IMR-90 (cell line): ENCODE measurements around the gene PAM16. TPM values are rescaled to one million over a fixed set of nuclear protein-coding genes. Genes with fewer than 3 reads are reported as not detected.

ENCODE experiments used
- ATAC-seq: fragments of 200-7000 bp; cut with Tn5 transposase; 2 replicates; pipeline ENCODE4 v1.9.1; 2020; ENCODE audit warnings: low read depth, mild to moderate bottlenecking, moderate library complexity
- BruUV-seq: library from RNA; stranded (reverse); fragments of 400-500 nt; replicated peaks from 2 replicates; lab custom pipeline; 2021; lab: Mats Ljungman, UMichigan
- CTCF ChIA-PET: fragments of 300-600 bp; formaldehyde crosslinking; extraction: SDS; loops from one replicate; lab custom pipeline; 2021; ENCODE audit warnings: antibody characterized with exemption; lab: Yijun Ruan, JAX
- POLR2A ChIA-PET: fragments of 300-600 bp; sonication (Branson Sonifier 250); formaldehyde crosslinking; loops from one replicate; lab custom pipeline; 2022; ENCODE audit warnings: antibody characterized with exemption; ENCODE audit not compliant: unreplicated experiment; lab: Charles Lee
- DNase-seq: peaks from one replicate; pipeline ENCODE4 v3.0.0; 2013
- H2AFZ ChIP-seq: replicated peaks from 2 replicates; pipeline ENCODE3; 2013; ENCODE audit warnings: low read length, mild to moderate bottlenecking; ENCODE audit not compliant: poor library complexity
- H2AK5ac ChIP-seq: 2 replicates; pipeline ENCODE4 v1.6.1; 2013; ENCODE audit warnings: low read depth, low read length, inconsistent platforms
- H2AK9ac ChIP-seq: replicated peaks from 2 replicates; pipeline ENCODE3; 2013; ENCODE audit warnings: mild to moderate bottlenecking, low read depth, low read length, moderate library complexity; ENCODE audit not compliant: poor library complexity
- H2BK120ac ChIP-seq: 2 replicates; pipeline ENCODE4 v1.6.1; 2013; ENCODE audit warnings: low read depth, low read length, inconsistent platforms
- H2BK15ac ChIP-seq: 3 replicates; pipeline ENCODE4 v1.6.1; 2013; ENCODE audit warnings: low read depth, low read length, inconsistent platforms
- H2BK20ac ChIP-seq: 2 replicates; pipeline ENCODE4 v1.6.1; 2013; ENCODE audit warnings: low read depth, mild to moderate bottlenecking, inconsistent platforms, low read length, moderate library complexity
- H2BK5ac ChIP-seq: 2 replicates; pipeline ENCODE4 v1.6.1; 2013; ENCODE audit warnings: mild to moderate bottlenecking, low read depth, low read length, inconsistent platforms; ENCODE audit not compliant: poor library complexity, severe bottlenecking
- H3K14ac ChIP-seq: replicated peaks from 2 replicates; pipeline ENCODE4 v1.6.1; 2013; ENCODE audit warnings: low read depth, low read length, inconsistent platforms
- H3K18ac ChIP-seq: 2 replicates; pipeline ENCODE4 v1.6.1; 2013; ENCODE audit warnings: low read depth, low read length, control low read depth
- H3K23ac ChIP-seq: 2 replicates; pipeline ENCODE4 v1.6.1; 2013; ENCODE audit warnings: low read depth, low read length, inconsistent platforms
- H3K27ac ChIP-seq: 2 replicates; pipeline ENCODE4 v1.5.1; 2013; ENCODE audit warnings: mild to moderate bottlenecking, control low read depth, low read length; ENCODE audit not compliant: insufficient read depth
- H3K27me3 ChIP-seq: 2 replicates; pipeline ENCODE4 v1.6.1; 2013; ENCODE audit warnings: low read length; ENCODE audit not compliant: control insufficient read depth, insufficient read depth
- H3K36me3 ChIP-seq: 2 replicates; pipeline ENCODE4 v1.6.1; 2013; ENCODE audit warnings: low read length, mixed read lengths; ENCODE audit not compliant: control insufficient read depth, insufficient read depth
- H3K4ac ChIP-seq: 2 replicates; pipeline ENCODE4 v1.6.1; 2013; ENCODE audit warnings: low read depth, low read length, inconsistent platforms
- H3K4me1 ChIP-seq: 2 replicates; pipeline ENCODE4 v1.6.1; 2013; ENCODE audit warnings: low read length, mixed read lengths; ENCODE audit not compliant: control insufficient read depth, insufficient read depth
- H3K4me2 ChIP-seq: 2 replicates; pipeline ENCODE4 v1.6.1; 2013; ENCODE audit warnings: low read depth, mild to moderate bottlenecking, control low read depth, low read length, moderate library complexity
- H3K4me3 ChIP-seq: 2 replicates; pipeline ENCODE4 v1.5.1; 2013; ENCODE audit warnings: low read depth, mild to moderate bottlenecking, control low read depth, low read length, moderate library complexity; ENCODE audit not compliant: insufficient read depth
- H3K56ac ChIP-seq: 2 replicates; pipeline ENCODE4 v1.6.1; 2013; ENCODE audit warnings: low read length, inconsistent platforms; ENCODE audit not compliant: insufficient read depth; ENCODE audit errors: extremely low read depth
- H3K79me1 ChIP-seq, 2 experiments: 2 replicates each; pipeline ENCODE4 v1.6.1; 2013; ENCODE audit warnings: low read length in 2 of 2, inconsistent platforms in 1 of 2, low read depth in 1 of 2
- H3K9ac ChIP-seq: 2 replicates; pipeline ENCODE4 v1.6.1; 2013; ENCODE audit warnings: low read depth, low read length, control low read depth
- H3K9me1 ChIP-seq: 2 replicates; pipeline ENCODE4 v1.6.1; 2013; ENCODE audit warnings: low read length, inconsistent platforms; ENCODE audit not compliant: insufficient read depth
- H3K9me3 ChIP-seq: 2 replicates; pipeline ENCODE4 v1.6.1; 2013; ENCODE audit warnings: low read length; ENCODE audit not compliant: control insufficient read depth, insufficient read depth
- H4K20me1 ChIP-seq: 2 replicates; pipeline ENCODE4 v1.6.1; 2013; ENCODE audit warnings: low read length, inconsistent platforms; ENCODE audit not compliant: insufficient read depth
- H4K5ac ChIP-seq: 2 replicates; pipeline ENCODE4 v1.6.1; 2013; ENCODE audit warnings: mild to moderate bottlenecking, low read depth, low read length, control low read depth
- H4K8ac ChIP-seq, 2 experiments: 2 replicates each; pipeline ENCODE4 v1.6.1; 2013; ENCODE audit warnings: low read depth in 2 of 2, low read length in 2 of 2, control low read depth in 1 of 2, inconsistent platforms in 1 of 2
- H4K91ac ChIP-seq: 2 replicates; pipeline ENCODE4 v1.6.1; 2013; ENCODE audit warnings: low read depth, low read length, inconsistent platforms; ENCODE audit not compliant: insufficient read depth
- BHLHE40 ChIP-seq: fragments of 150-350 bp; IDR thresholded peaks from 2 replicates; pipeline ENCODE4 v1.6.1; 2016; ENCODE audit warnings: mild to moderate bottlenecking, low read depth, low read length
- CEBPB ChIP-seq: IDR thresholded peaks from 2 replicates; pipeline ENCODE4 v1.6.1; 2012; ENCODE audit warnings: low read depth, low read length, improper control_type of control experiment
- CHD1 ChIP-seq: IDR thresholded peaks from 2 replicates; pipeline ENCODE4 v1.6.1; 2012; ENCODE audit warnings: low read depth, low read length, improper control_type of control experiment
- CTCF ChIP-seq: conservative IDR thresholded peaks from 2 replicates; pipeline ENCODE4 v1.5.1; 2012; ENCODE audit warnings: mild to moderate bottlenecking, low read depth, low read length, improper control_type of control experiment
- ELK1 ChIP-seq: fragments of 150-350 bp; IDR thresholded peaks from 2 replicates; pipeline ENCODE4 v1.6.1; 2016; ENCODE audit warnings: low read depth, mild to moderate bottlenecking, low read length, moderate library complexity, borderline replicate concordance
- FOS ChIP-seq: fragments of 150-350 bp; IDR thresholded peaks from 2 replicates; pipeline ENCODE4 v1.6.1; 2016; ENCODE audit warnings: low read depth, low read length
- MAFK ChIP-seq: IDR thresholded peaks from 2 replicates; pipeline ENCODE4 v1.6.1; 2012; ENCODE audit warnings: low read depth, low read length, improper control_type of control experiment
- MAZ ChIP-seq: IDR thresholded peaks from 2 replicates; pipeline ENCODE4 v1.6.1; 2012; ENCODE audit warnings: low read depth, mild to moderate bottlenecking, low read length, improper control_type of control experiment, moderate library complexity, borderline replicate concordance
- NFE2L2 ChIP-seq: fragments of 150-350 bp; IDR thresholded peaks from 2 replicates; pipeline ENCODE4 v1.6.1; 2016; ENCODE audit warnings: low read depth, mild to moderate bottlenecking, low read length
- POLR2A ChIP-seq: IDR thresholded peaks from 2 replicates; pipeline ENCODE4 v1.6.1; 2012; ENCODE audit warnings: mild to moderate bottlenecking, low read depth, low read length
- RAD21 ChIP-seq: IDR thresholded peaks from 2 replicates; pipeline ENCODE4 v1.6.1; 2012; ENCODE audit warnings: low read length, improper control_type of control experiment
- RFX5 ChIP-seq: IDR thresholded peaks from 2 replicates; pipeline ENCODE4 v1.8.0; 2012; ENCODE audit warnings: low read depth, mild to moderate bottlenecking, low read length, moderate library complexity
- SMC3 ChIP-seq: fragments of 150-350 bp; IDR thresholded peaks from 2 replicates; pipeline ENCODE4 v1.6.1; 2016; ENCODE audit warnings: low read depth, mild to moderate bottlenecking, antibody characterized with exemption, low read length, moderate library complexity
- USF2 ChIP-seq: fragments of 150-350 bp; IDR thresholded peaks from 2 replicates; pipeline ENCODE4 v1.6.1; 2017; ENCODE audit warnings: mild to moderate bottlenecking, antibody characterized with exemption, low read length, low read depth
- WGBS, 2 experiments: methylation state at CpG; one replicate each; pipeline versions ENCODE4 v1.1.5 to v1.1.7; 2013; ENCODE audit warnings: missing lambda C conversion rate in 2 of 2; ENCODE audit not compliant: insufficient read length in 1 of 2; ENCODE audit errors: extremely low coverage in 2 of 2; 5-methylcytosine and 5-hydroxymethylcytosine counted together
- dilution Hi-C: fragments of 300-500 bp; cut with HindIII; formaldehyde crosslinking; loops from one replicate; pipeline ENCODE4 v1.14.3; 2018; ENCODE audit warnings: low sequenced_read_pairs; ENCODE audit not compliant: unreplicated experiment
- in situ Hi-C: fragments of 300-500 bp; cut with MboI; formaldehyde crosslinking; loops from 3 replicates; pipeline ENCODE4 v1.14.3; 2019; ENCODE audit warnings: low sequenced_read_pairs, inconsistent platforms, mixed read lengths
- intact Hi-C: fragments of 100-400 bp; cut with micrococcal nuclease; formaldehyde crosslinking; loops from 2 replicates; pipeline ENCODE4 v1.10.0; 2022
- polyA plus RNA-seq, 3 experiments: library from polyadenylated mRNA; depleted of rRNA; stranded (reverse); fragments of >200 nt; gene quantifications; 2 replicates each; pipeline ENCODE4 v1.2.3, GENCODE V29; 2012; ENCODE audit warnings: low replicate concordance in 1 of 3
- total RNA-seq: library from RNA; depleted of rRNA; stranded (reverse); fragments of >200 nt; gene quantifications from 2 replicates; pipeline ENCODE4 v1.2.3, GENCODE V29; 2012

The PAM16 gene
- total and polyA plus RNA-seq, 2 of the 4 experiments (the other 2 are of a cell fraction) = 17.9 to 48.4 TPM

GRCh38 chr16:4352843-4353242 lies 1.7 kb upstream of the PAM16 start:
- Histone ChIP-seq H3K4me3 (no peak overlapping the region), H3K4me1 (peaks cover 5% of the 10 kb centered on the region), H3K27ac (no peak overlapping the region), H4K8ac (no peak overlapping the region), H3K9me1 (0 out of 2 replicates have a peak, but pooled peaks cover 8% of the 10 kb centered on the region), H4K20me1 (peaks cover 15% of the 10 kb centered on the region), H2BK20ac (0 out of 2 replicates have a peak overlapping the region, but pooled peaks have one; percentile 6), H3K79me1 (peaks cover 12 to 26% of the 10 kb centered on the region in 2 experiments; a peak in 3 of 4 replicates), H3K4me2 (no peak overlapping the region), H2AFZ (no peak overlapping the region), H4K5ac (no peak overlapping the region), H3K14ac (no peak overlapping the region), H3K27me3 (no peaks in the 10 kb centered on the region), H3K18ac (no peak overlapping the region), H3K9ac (no peak overlapping the region), H2AK5ac (no peak overlapping the region; the same call in 1 of the 2 replicates), H3K9me3 (no peaks in the 10 kb centered on the region), H2BK120ac (no peak overlapping the region), H3K56ac (no peak overlapping the region), H4K91ac (no peak overlapping the region), H2BK5ac (no peak overlapping the region), H3K23ac (peak overlapping the region; percentile 63; the same call in 1 of the 2 replicates), H3K36me3 (no peaks in the 10 kb centered on the region; the same call in 1 of the 2 replicates), H3K4ac (no peak overlapping the region; the same call in 1 of the 2 replicates), H2AK9ac (no peak overlapping the region), H2BK15ac (no peak overlapping the region)
- WGBS, 2 experiments = 100% methylated on average over 3 of the region's 5 CpGs; no CpG with 5 or more reads in 1 of the 2 experiments
- in situ Hi-C loops = no loop called here
- CTCF ChIA-PET = interaction anchor here (0.6 to 2.6 kb wide), 2 partner anchors 49 to 306 kb away, joined by 3 to 12 read pairs; no protein-coding TSS in a partner anchor
- intact Hi-C loops = no loop called here
- no peak for TF ChIP-seq BHLHE40
- no peak for TF ChIP-seq USF2
- no peak for TF ChIP-seq NFE2L2
- no peak for TF ChIP-seq CTCF
- TF ChIP-seq ELK1 = no peak
- TF ChIP-seq CEBPB = no peak
- no peak for TF ChIP-seq FOS
- no peak for TF ChIP-seq MAZ
- TF ChIP-seq MAFK = no peak
- TF ChIP-seq SMC3 = no peak
- no peak for TF ChIP-seq RFX5
- TF ChIP-seq POLR2A = no peak
- no peak for TF ChIP-seq CHD1
- no peak for TF ChIP-seq RAD21
- ATAC-seq = no peak
- dilution Hi-C loops = no loop called here
- no peak for DNase-seq
- no TSS peak for BruUV-seq
- POLR2A ChIA-PET = no interaction called here
